Testis (tissue), 3 donors: ENCODE measurements around the gene IFIT1B. TPM values are rescaled to one million over a fixed set of nuclear protein-coding genes. Genes with fewer than 3 reads are reported as not detected.
A peak's percentile ranks its signal among the peaks of the same experiment; 100 is the strongest.

Experiments used
- DNase-seq: peaks from one replicate; pipeline ENCODE4 v3.0.0-alpha.2; 2019
- H3K27ac ChIP-seq, 2 donors: fragments of 200-600 bp; sonication (generic); one replicate each; pipeline ENCODE4 v1.5.1; 2019
- H3K27me3 ChIP-seq: fragments of 200-600 bp; sonication (generic); one replicate; pipeline ENCODE4 v1.5.1; 2019
- H3K36me3 ChIP-seq: fragments of 200-600 bp; sonication (generic); one replicate; pipeline ENCODE4 v1.5.1; 2017; ENCODE audit warnings: low read depth; ENCODE audit errors: missing control alignments
- H3K4me1 ChIP-seq: fragments of 200-600 bp; sonication (generic); one replicate; pipeline ENCODE4 v1.5.1; 2019
- H3K4me3 ChIP-seq, 2 donors: fragments of 200-600 bp; sonication (generic); one replicate each; pipeline ENCODE4 v1.5.1; 2017 to 2019
- H3K9me3 ChIP-seq: fragments of 200-600 bp; sonication (generic); one replicate; pipeline ENCODE4 v1.5.1; 2017
- POLR2A ChIP-seq: fragments of 450-650 bp; IDR thresholded peaks from one replicate; pipeline ENCODE4 v1.6.1; 2017; ENCODE audit warnings: antibody characterized with exemption, mild to moderate bottlenecking, moderate library complexity
- WGBS, 2 donors: methylation state at CpG; one replicate each; pipeline ENCODE4 v1.1.5; 2018; 5-methylcytosine and 5-hydroxymethylcytosine counted together
- intact Hi-C: fragments of 100-400 bp; cut with DNase I; formaldehyde crosslinking; loops from one replicate; pipeline ENCODE4 v1.15.1; 2023; ENCODE audit warnings: low total_unique reads
- polyA plus RNA-seq: library from polyadenylated mRNA; stranded (reverse); fragments of 350-450 nt; fragmentation: Illumina TruSeq; extraction: RNeasy Lipid Tissue Mini Kit (QIAGEN cat#74804); gene quantifications from one replicate; pipeline ENCODE4 v1.2.3, GENCODE V29; 2014; ENCODE audit warnings: low read depth, low replicate concordance; ENCODE audit not compliant: insufficient read depth
- total RNA-seq, 2 donors: library from RNA; depleted of rRNA; stranded (reverse); fragments of >200 nt; gene quantifications; one replicate each; pipeline ENCODE4 v1.2.3, GENCODE V29; 2016
- TF ChIP-seq, protein P1 (sequence below), 3 experiments: fragments of 450-650 bp in 2 of 3; fragments of 200-600 bp in 1 of 3; sonication (generic) in 1 of 3; IDR thresholded peaks; one replicate each; pipeline ENCODE4 v1.5.1; 2016 to 2019; ENCODE audit warnings: antibody characterized with exemption in 3 of 3, mild to moderate bottlenecking in 2 of 3, moderate library complexity in 1 of 3

The IFIT1B gene
- total and polyA plus RNA-seq, 3 donors from 2014 or later: not detected

DNA sequence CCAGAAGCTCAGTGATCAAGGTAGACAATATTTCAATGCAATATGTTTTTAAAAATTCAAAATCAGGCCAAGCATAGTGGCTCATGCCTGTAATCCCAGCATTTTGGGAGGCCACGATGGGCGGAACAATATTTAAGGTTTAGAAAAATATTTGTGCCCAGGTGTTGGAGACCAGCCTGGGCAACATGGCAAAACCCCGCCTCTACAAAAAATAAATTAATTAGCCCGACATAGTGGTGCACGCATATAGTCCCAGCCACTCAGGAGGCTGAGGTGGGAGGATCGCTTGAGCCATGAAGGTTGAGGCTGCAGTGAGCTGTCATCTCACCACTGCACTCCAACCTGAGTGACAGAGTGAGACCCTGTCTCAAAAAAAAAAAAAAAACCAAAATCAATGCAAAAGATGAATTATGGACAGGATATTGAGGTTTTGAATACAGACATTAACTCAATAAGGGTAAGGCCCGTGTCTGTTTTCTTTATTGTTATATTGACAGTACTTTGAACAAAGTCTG, 35.6 kb downstream of the IFIT1B start:
- H3K27ac ChIP-seq: peak overlapping the region; percentile 99
- H3K4me1 ChIP-seq: peaks cover 6% of the 10 kb centered on the region
- peak overlapping the region in 1 of 2 donors; percentile 94 for H3K4me3 ChIP-seq
- DNase-seq: no peak
- TF ChIP-seq, protein P1, sequence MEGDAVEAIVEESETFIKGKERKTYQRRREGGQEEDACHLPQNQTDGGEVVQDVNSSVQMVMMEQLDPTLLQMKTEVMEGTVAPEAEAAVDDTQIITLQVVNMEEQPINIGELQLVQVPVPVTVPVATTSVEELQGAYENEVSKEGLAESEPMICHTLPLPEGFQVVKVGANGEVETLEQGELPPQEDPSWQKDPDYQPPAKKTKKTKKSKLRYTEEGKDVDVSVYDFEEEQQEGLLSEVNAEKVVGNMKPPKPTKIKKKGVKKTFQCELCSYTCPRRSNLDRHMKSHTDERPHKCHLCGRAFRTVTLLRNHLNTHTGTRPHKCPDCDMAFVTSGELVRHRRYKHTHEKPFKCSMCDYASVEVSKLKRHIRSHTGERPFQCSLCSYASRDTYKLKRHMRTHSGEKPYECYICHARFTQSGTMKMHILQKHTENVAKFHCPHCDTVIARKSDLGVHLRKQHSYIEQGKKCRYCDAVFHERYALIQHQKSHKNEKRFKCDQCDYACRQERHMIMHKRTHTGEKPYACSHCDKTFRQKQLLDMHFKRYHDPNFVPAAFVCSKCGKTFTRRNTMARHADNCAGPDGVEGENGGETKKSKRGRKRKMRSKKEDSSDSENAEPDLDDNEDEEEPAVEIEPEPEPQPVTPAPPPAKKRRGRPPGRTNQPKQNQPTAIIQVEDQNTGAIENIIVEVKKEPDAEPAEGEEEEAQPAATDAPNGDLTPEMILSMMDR (IDR thresholded peaks at IDR 0.05): no peak
- no peak for TF ChIP-seq POLR2A
- intact Hi-C loops: no loop called here
- no peaks in the 10 kb centered on the region for H3K27me3 ChIP-seq
- H3K9me3 ChIP-seq: no peaks in the 10 kb centered on the region
- 65 to 89% methylated on average over 7 of the region's 7 CpGs for WGBS, 2 donors
- H3K36me3 ChIP-seq: no peaks in the 10 kb centered on the region

DNA sequence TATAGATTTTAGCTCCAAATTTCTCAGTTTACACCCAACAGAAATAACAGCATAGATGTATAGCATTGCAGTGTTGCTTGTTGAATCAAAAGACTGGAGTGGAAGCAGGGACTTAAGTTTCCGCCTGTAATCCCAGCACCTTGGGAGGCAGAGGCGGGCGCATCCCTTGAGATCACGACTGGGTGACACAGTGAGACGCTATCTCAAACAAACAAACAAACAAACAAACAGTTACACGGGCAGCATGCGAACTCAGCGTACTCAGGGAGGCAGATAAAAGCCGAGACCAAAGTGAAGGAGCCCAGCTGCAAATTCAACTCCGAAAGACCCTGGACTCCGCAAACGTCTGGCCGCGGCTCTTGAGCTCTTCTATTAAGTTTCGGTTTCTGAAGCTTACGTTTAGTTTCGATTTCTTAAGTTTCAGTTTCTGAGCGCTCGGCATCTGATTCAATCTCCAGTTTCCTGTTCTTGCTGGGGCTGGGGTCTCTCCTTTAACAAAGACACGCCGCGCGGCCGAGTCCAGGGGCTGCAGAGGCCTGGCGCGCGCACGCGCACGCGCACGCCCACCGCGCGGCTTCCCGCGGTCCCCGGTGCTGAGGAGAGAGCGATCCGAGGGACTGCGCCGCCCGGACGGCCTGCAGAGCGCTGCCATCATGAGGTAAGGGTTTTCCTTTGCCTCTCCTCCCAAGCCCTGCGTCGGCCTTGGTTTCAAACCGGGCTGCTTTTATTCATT, 36.5 kb downstream of the IFIT1B start, which contains the start of gene IFIT5:
TSS of gene IFIT5 (plus strand) at position 423 of the 733 bp plus-strand sequence. CDS start at position 654, 231 bp downstream.
- 0% methylated on average over 48 of the region's 48 CpGs for WGBS, 2 donors
- H3K36me3 ChIP-seq: no peaks in the 10 kb centered on the region
- no peaks in the 10 kb centered on the region for H3K27me3 ChIP-seq
- peak within 1 kb of the TSS; percentile 81 to 94 for H3K4me3 ChIP-seq
- intact Hi-C loops: no loop called here
- peak; percentile 88 for DNase-seq
- peaks cover 6% of the 10 kb centered on the region for H3K4me1 ChIP-seq
- TF ChIP-seq, protein P1 (IDR thresholded peaks at IDR 0.05): no peak
- peak; percentile 26 for TF ChIP-seq POLR2A
- no peaks in the 10 kb centered on the region for H3K9me3 ChIP-seq
- H3K27ac ChIP-seq: peak within 1 kb of the TSS; percentile 99

DNA sequence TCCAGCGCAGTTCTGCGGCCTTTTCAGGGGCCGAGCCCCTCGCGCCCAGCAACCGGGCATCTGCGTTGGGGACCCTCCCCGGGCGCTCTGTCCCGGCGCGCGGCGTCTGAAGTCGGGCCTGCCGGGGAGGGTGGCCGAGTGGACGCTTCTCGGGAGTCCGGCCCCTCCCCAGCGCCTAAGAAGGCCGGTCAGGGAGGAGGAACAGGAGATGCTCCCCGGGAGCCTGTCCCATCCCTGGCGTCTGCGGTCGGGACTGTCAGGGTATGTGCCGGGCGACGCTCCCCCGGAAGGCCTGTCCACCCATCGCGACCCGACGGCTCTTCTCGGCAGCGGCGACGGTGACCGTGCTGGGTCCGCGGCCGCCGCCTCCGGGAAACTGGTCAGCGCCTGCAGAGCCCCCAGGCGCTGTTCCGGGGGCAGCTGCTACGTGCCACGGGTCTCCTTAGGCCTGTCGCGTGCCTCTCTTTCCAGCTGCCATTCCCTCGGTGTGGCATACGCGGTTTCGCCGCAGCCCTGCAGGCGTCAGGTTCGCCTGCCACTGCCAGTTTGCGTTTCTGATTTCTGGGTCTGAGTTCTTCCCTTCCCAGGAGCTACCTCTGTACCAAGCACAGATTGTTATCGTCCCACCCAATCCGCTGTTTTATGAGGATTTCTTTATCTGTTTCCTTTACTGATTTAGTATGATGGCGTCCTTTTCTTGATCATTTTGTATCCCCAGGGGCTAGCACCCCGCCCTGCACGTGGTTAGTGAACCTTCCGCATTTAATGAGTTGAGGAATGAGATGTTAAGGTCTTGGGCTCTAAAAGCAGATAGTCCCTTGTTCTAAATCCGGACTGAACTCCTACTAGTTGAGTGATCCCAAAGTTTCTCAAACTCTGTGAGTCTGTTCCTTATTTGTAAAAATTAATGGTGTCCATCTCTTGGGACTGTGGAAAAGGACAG, 37.3 kb downstream of the IFIT1B start:
- H3K36me3 ChIP-seq: no peaks in the 10 kb centered on the region
- TF ChIP-seq, protein P1 (IDR thresholded peaks at IDR 0.05): no peak
- TF ChIP-seq POLR2A: no peak
- 1% methylated on average over 25 to 51 of the region's 66 CpGs for WGBS, 2 donors
- H3K27me3 ChIP-seq: no peaks in the 10 kb centered on the region
- peaks cover 6% of the 10 kb centered on the region for H3K4me1 ChIP-seq
- no peaks in the 10 kb centered on the region for H3K9me3 ChIP-seq
- H3K27ac ChIP-seq: peak overlapping the region; percentile 99
- intact Hi-C loops: no loop called here
- peak; percentile 57 for DNase-seq
- H3K4me3 ChIP-seq: peak overlapping the region; percentile 81 to 94

DNA sequence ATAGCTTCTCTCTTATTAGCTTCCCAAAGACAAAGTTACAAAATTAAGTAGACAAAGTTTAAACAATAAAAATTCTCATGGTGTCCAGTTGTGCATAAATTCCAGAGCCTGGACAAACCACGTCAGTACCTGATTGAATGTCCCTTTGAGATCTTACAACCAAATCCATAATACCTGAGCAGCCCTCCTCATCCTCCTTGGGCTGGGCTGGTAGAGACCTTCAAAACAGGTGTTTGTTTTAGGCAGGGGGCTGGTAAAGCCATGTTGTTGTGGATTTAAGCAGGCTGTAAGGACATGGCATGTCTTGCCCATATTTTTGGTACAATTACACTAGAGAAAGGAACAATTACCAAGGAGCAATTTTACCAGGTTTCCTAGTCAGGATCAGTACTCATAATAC, 38.6 kb downstream of the IFIT1B start:
- Histone ChIP-seq H3K27me3 (no peaks in the 10 kb centered on the region), H3K4me1 (peaks cover 6% of the 10 kb centered on the region), H3K36me3 (no peaks in the 10 kb centered on the region), H3K27ac (peak overlapping the region in 1 of 2 donors; percentile 2), H3K4me3 (no peak overlapping the region), H3K9me3 (no peaks in the 10 kb centered on the region)
- DNase-seq: no peak
- intact Hi-C loops: no loop called here
- no peak for TF ChIP-seq POLR2A
- TF ChIP-seq, protein P1 (IDR thresholded peaks at IDR 0.05): no peak
- WGBS, 2 donors: 20 to 41% methylated on average over 1 of the region's 1 CpG
